ENCODE results near the gene C22orf39. TPM values are rescaled to one million over a fixed set of nuclear protein-coding genes. Genes with fewer than 3 reads are reported as not detected.

The C22orf39 gene
- 100 to 1,000 TPM; 157 to 182 (median 178) TPM for total RNA-seq

- DNase-seq (peak; percentile 93 to 94), ATAC-seq (peak; percentile 90)
- H3K27ac ChIP-seq = peak within 1 kb of the TSS; percentile 91 to 100 (median 96)
- intact Hi-C loops (cut with DNase I; ENCODE audit: low total_unique reads) = loop anchor here (1.0 kb wide), 2 partner anchors 15 to 32 kb away; partner anchors contain the start of genes CDC45, MRPL40 and UFD1
- peaks cover 0 to 39% of the 10 kb centered on the region in 2 donors for H3K36me3 ChIP-seq
- H3K4me1 ChIP-seq = peaks cover 46 to 51% of the 10 kb centered on the region in 2 donors
- no peaks in the 10 kb centered on the region for H3K9me3 ChIP-seq
- no peaks in the 10 kb centered on the region for H3K27me3 ChIP-seq
- in situ Hi-C loops (cut with MboI; ENCODE audit: low sequenced_read_pairs in 4 of 4) = loop anchor here in 2 of 4 donors (10.0 kb wide), 2 partner anchors 153 to 163 kb away; partner anchors contain the start of gene CLTCL1 (in 1 of the 2)
- peak in 3 of 5 experiments; percentile 6 to 16 (median 10) for TF ChIP-seq CTCF (IDR thresholded peaks at IDR 0.05 in 4 of 5, conservative IDR thresholded peaks at IDR 0.05 in 1 of 5)
- TF ChIP-seq POLR2A (IDR thresholded peaks at IDR 0.05) = peak; percentile 91 to 95
- peak within 1 kb of the TSS; percentile 77 to 93 (median 86) for H3K4me3 ChIP-seq
Observed at GRCh38 chr22:19447330-19448075, at the start of gene C22orf39. TSS of gene C22orf39 (minus strand) at chr22:19447711. CDS start at chr22:19447688, 23 bp downstream.

- no peak for ATAC-seq
- H3K36me3 ChIP-seq = no peaks in the 10 kb centered on the region
- H3K4me1 ChIP-seq = no peaks in the 10 kb centered on the region
- H3K4me3 ChIP-seq = no peak overlapping the region
- no peak overlapping the region for H3K27ac ChIP-seq
- no peak for TF ChIP-seq CTCF (IDR thresholded peaks at IDR 0.05 in 4 of 5, conservative IDR thresholded peaks at IDR 0.05 in 1 of 5)
- no peak for TF ChIP-seq POLR2A (IDR thresholded peaks at IDR 0.05)
- H3K27me3 ChIP-seq = no peaks in the 10 kb centered on the region
- H3K9me3 ChIP-seq = no peaks in the 10 kb centered on the region
- in situ Hi-C loops (cut with MboI; ENCODE audit: low sequenced_read_pairs in 4 of 4) (loop anchor here in 2 of 4 donors (10.0 kb wide), 1 partner anchor 128 kb away; no protein-coding TSS in a partner anchor), intact Hi-C loops (cut with DNase I; ENCODE audit: low total_unique reads) (loop anchor here (5.0 kb wide), 1 partner anchor 135 kb away; no protein-coding TSS in a partner anchor)
- DNase-seq = no peak
Observed at GRCh38 chr22:19497245-19497644, 49.7 kb upstream of the C22orf39 start.

GRCh38 chr22:19496324-19496630, 48.8 kb upstream of the C22orf39 start:
- ATAC-seq (no peak), DNase-seq (no peak)
- H3K27ac ChIP-seq = no peak overlapping the region
- H3K4me3 ChIP-seq = no peak overlapping the region
- H3K36me3 ChIP-seq = no peaks in the 10 kb centered on the region
- no peak for TF ChIP-seq POLR2A (IDR thresholded peaks at IDR 0.05)
- TF ChIP-seq CTCF (IDR thresholded peaks at IDR 0.05 in 4 of 5, conservative IDR thresholded peaks at IDR 0.05 in 1 of 5) = no peak
- no peaks in the 10 kb centered on the region for H3K4me1 ChIP-seq
- H3K27me3 ChIP-seq = no peaks in the 10 kb centered on the region
- intact Hi-C loops (cut with DNase I; ENCODE audit: low total_unique reads) = loop anchor here (5.0 kb wide), 1 partner anchor 136 kb away; no protein-coding TSS in a partner anchor
- in situ Hi-C loops (cut with MboI; ENCODE audit: low sequenced_read_pairs in 4 of 4) = loop anchor here in 2 of 4 donors (10.0 kb wide), 1 partner anchor 129 kb away; no protein-coding TSS in a partner anchor
- H3K9me3 ChIP-seq = no peaks in the 10 kb centered on the region

- in situ Hi-C loops (cut with MboI; ENCODE audit: low sequenced_read_pairs in 4 of 4) (loop anchor here in 2 of 4 donors (10.0 kb wide), 1 partner anchor 129 kb away; no protein-coding TSS in a partner anchor), intact Hi-C loops (cut with DNase I; ENCODE audit: low total_unique reads) (loop anchor here (5.0 kb wide), 1 partner anchor 137 kb away; no protein-coding TSS in a partner anchor)
- no peak overlapping the region for H3K4me3 ChIP-seq
- DNase-seq (no peak), ATAC-seq (no peak)
- no peaks in the 10 kb centered on the region for H3K9me3 ChIP-seq
- TF ChIP-seq CTCF (IDR thresholded peaks at IDR 0.05 in 4 of 5, conservative IDR thresholded peaks at IDR 0.05 in 1 of 5) (peak in 4 of 5 experiments; percentile 10 to 38 (median 26)), POLR2A (IDR thresholded peaks at IDR 0.05) (no peak)
- H3K27me3 ChIP-seq = no peaks in the 10 kb centered on the region
- H3K4me1 ChIP-seq = no peaks in the 10 kb centered on the region
- no peak overlapping the region for H3K27ac ChIP-seq
- no peaks in the 10 kb centered on the region for H3K36me3 ChIP-seq
Observed at GRCh38 chr22:19495562-19496323, 48.2 kb upstream of the C22orf39 start.
